GM10266 (cell line): ENCODE measurements around the gene NDUFB3.
"Not testable (repeated sequence)": the region's sequence is repeated elsewhere in the genome, so short reads cannot be mapped to it uniquely, and the experiment has no call there.

Source experiments
- DNase-seq: peaks from one replicate; pipeline ENCODE4 v3.0.0; 2012; ENCODE audit errors: extremely low spot score
- CTCF ChIP-seq: IDR thresholded peaks from 2 replicates; pipeline ENCODE4 v1.5.1; 2012; ENCODE audit warnings: mild to moderate bottlenecking, low read depth; ENCODE audit not compliant: control insufficient read depth, insufficient read depth; ENCODE audit errors: missing control alignments

Gene NDUFB3

DNA sequence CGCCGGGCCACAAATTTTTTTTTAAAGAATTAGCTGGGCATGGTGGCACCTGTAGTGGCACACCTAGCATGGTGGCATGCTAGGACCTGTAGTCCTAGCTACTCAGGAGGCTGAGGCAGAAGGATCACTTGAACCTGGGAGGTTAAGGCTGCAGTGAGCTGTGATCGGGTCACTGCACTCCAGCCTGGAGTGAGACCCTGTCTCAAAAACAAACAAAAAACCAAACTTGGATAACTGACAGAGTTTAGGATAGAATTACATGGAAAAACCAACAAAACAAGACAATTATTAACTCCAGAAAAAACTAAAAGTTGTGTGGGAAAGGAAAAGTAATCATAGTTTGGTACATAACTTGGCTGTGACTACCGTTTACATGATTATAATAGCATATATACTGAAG, 42.5 kb downstream of the NDUFB3 start:
- no peak for DNase-seq
- TF ChIP-seq CTCF, result no peak

GRCh38 chr2:201114846-201115245, 43.0 kb downstream of the NDUFB3 start:
- TF ChIP-seq CTCF, result no peak

GRCh38 chr2:201116115-201116958, 44.5 kb downstream of the NDUFB3 start, which contains the start of gene CFLAR:
TSS of gene CFLAR (plus strand) at chr2:201116164. CDS start at chr2:201129866, 13,702 bp downstream.
- peak; percentile 81 for DNase-seq
- TF ChIP-seq CTCF, result no peak

More at GRCh38 chr2:201114846-201115245, 43.0 kb downstream of the NDUFB3 start:
- DNase-seq, result no peak

DNA sequence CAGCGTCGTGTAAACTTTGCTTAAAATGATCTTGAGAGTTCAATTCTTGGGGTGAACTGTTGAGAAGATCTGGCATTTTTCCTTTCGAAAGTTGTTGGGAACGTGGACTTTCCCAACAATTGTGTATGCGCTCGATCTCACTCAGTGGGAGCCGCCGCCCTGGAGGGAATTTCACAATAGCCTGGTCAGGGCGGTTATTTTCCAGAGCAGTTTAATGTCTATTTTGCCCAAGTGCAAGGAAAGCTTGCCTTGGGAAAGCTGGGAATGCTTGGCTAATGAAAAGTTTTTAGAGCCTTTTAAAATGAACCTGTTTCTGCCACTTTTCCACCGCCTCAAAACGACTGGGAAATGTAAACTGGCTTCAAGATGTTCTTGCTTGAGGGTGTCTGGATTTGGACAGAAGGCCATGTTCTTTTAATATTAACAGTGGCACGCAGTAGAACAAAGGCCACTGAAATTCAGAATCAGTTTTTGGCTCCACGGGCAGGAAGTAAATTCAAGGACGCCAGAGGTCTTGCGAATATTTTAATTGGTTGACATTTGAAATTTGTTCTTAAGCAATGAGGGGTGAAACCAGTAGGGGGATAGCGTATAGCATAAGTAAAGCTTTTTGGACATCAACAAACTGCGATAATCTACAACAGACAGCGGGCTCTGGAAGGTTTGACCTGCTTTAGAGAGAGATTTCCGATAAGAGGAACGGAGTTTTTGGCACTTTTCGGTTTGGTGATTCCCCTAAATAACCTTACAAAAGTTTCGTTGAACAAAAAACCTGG, 45.3 kb downstream of the NDUFB3 start:
- peak; percentile 66 for DNase-seq
- peak; percentile 35 for TF ChIP-seq CTCF

DNA sequence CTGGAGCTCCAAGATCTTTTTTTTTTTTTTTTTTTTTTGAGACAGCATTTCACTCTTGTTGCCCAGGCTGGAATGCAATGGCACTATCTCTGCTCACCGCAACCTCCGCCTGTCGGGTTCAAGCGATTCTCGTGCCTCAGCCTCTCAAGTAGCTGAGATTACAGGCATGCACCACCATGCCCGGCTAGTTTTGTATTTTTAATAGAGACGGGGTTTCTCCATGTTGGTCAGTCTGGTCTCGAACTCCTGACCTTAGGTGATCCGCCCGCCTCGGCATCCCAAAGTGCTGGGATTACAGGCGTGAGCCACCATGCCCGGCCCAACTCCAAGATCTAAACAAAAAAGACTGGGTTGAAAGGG, 45.9 kb downstream of the NDUFB3 start:
- not testable (repeated sequence) for DNase-seq

DNA sequence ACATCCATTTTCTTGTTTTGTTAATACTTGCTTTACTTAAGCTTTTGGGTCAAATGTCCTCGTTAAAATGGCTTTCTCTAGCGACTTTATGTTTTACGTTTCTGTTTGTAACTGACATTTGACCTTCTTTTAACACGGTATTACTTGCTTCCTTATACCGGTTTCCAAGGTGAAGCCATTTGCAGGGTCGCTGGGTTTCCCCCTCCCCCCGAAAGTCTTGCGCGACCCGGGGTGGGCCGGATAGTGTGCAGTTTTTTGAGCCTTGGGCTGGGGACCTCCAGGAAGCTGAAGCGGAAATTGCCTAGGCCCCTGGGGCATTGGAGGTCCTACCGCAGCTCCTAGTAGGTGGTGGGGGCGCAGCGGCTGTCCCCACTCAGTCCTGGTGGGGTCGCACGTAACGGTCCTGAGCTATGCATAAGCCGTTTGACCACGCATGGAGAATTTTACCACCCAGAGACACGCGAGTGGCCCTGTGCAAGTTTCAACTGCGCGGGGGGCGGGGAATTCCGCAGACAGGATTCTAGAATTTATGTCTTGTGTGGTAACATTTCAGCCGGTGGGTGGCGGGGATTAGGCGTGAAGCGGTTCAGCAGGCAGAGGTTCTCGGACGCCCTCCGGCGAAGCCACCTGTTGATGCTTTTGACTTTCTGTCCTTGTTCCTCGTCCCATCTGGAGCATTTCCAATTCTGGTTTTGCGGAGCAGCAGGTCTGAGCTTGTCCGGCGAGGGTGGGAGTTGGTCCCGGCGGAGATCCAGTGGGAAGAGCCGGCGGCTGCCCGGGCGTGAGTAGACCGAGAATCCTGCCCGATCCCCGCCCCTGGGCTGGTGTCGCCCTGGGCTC, 46.5 kb downstream of the NDUFB3 start:
- peak; percentile 71 for DNase-seq
- TF ChIP-seq CTCF, result peak; percentile 48

GRCh38 chr2:201118961-201119854, 47.4 kb downstream of the NDUFB3 start:
- no peak for DNase-seq
- TF ChIP-seq CTCF, result no peak
